ENCODE data around the gene ENG.

ENG gene

DNA sequence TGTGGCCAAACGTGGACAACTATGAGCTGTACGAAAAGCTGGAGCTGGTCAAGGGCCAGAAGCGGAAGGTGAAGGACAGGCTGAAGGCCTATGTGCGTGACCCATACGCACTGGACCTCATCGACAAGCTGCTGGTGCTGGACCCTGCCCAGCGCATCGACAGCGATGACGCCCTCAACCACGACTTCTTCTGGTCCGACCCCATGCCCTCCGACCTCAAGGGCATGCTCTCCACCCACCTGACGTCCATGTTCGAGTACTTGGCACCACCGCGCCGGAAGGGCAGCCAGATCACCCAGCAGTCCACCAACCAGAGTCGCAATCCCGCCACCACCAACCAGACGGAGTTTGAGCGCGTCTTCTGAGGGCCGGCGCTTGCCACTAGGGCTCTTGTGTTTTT, 65.3 kb downstream of the ENG start:
- peaks cover 55% of the 10 kb centered on the region for H3K4me1 ChIP-seq (ENCODE audit: insufficient read depth, low read length, poor library complexity, severe bottlenecking)
- H3K4me3 ChIP-seq (ENCODE audit: low read length, poor library complexity, severe bottlenecking): no peak overlapping the region
- peaks cover 89% of the 10 kb centered on the region for H3K79me2 ChIP-seq (ENCODE audit: insufficient read depth, low read length)
- peaks cover 59% of the 10 kb centered on the region for H3K36me3 ChIP-seq (ENCODE audit: insufficient read depth, low read length)
- H2AFZ ChIP-seq (ENCODE audit: low read length): no peak overlapping the region
- peaks cover 58% of the 10 kb centered on the region for H4K20me1 ChIP-seq (ENCODE audit: insufficient read depth, low read length, poor library complexity, severe bottlenecking)
- peaks cover 6% of the 10 kb centered on the region; the same call in 1 of the 2 replicates for H3F3A ChIP-seq (ENCODE audit: low read depth)
- peaks cover 4% of the 10 kb centered on the region for H3K27me3 ChIP-seq (ENCODE audit: insufficient read depth, low read length, poor library complexity, severe bottlenecking)
- no peak overlapping the region for H3K9ac ChIP-seq (ENCODE audit: low read depth, low read length, poor library complexity, severe bottlenecking)
- H3K9me3 ChIP-seq (ENCODE audit: insufficient read depth, low read depth, low read length): no peaks in the 10 kb centered on the region
- peak overlapping the region; percentile 99 for H3K4me2 ChIP-seq (ENCODE audit: low read depth, low read length, poor library complexity, severe bottlenecking)
- TF ChIP-seq, protein P1, sequence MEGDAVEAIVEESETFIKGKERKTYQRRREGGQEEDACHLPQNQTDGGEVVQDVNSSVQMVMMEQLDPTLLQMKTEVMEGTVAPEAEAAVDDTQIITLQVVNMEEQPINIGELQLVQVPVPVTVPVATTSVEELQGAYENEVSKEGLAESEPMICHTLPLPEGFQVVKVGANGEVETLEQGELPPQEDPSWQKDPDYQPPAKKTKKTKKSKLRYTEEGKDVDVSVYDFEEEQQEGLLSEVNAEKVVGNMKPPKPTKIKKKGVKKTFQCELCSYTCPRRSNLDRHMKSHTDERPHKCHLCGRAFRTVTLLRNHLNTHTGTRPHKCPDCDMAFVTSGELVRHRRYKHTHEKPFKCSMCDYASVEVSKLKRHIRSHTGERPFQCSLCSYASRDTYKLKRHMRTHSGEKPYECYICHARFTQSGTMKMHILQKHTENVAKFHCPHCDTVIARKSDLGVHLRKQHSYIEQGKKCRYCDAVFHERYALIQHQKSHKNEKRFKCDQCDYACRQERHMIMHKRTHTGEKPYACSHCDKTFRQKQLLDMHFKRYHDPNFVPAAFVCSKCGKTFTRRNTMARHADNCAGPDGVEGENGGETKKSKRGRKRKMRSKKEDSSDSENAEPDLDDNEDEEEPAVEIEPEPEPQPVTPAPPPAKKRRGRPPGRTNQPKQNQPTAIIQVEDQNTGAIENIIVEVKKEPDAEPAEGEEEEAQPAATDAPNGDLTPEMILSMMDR (conservative IDR thresholded peaks at IDR 0.05; ENCODE audit: low read length): no peak
- no peak for TF ChIP-seq EZH2phosphoT487 (IDR thresholded peaks at IDR 0.05; ENCODE audit: borderline replicate concordance)
- no peaks in the 10 kb centered on the region for H3K9me2 ChIP-seq (replicated peaks; ENCODE audit: low read depth, low read length)

DNA sequence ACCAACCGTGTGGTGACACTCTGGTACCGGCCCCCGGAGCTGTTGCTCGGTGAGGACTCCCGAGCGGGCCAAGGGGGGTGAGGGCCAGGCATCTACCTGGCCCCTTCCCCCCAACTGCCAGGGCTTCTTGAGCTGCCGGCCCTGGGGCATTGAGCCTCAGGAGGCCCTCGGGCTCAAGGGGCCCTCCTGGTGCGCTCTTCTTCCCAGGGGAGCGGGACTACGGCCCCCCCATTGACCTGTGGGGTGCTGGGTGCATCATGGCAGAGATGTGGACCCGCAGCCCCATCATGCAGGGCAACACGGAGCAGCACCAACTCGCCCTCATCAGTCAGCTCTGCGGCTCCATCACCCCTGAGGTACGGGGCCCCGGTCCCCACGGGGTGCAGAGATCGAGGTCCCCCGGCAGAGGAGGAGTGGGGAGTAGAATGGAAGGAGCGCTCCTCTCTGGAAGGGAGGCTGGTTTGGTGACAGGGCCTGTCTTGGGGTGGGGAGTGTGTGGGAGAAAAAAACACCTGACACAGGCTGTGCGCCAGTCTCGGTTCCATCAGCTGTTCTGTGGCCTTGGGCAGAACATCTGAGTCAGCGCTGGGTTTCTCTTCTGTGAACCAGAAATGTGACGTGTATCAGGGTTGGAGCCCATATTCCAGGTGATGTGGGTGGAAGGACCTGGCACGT, 66.0 kb downstream of the ENG start:
- H3K9me2 ChIP-seq (replicated peaks; ENCODE audit: low read depth, low read length): no peaks in the 10 kb centered on the region
- H3K36me3 ChIP-seq (ENCODE audit: insufficient read depth, low read length): peaks cover 59% of the 10 kb centered on the region
- H3K79me2 ChIP-seq (ENCODE audit: insufficient read depth, low read length): peaks cover 85% of the 10 kb centered on the region
- H3K27me3 ChIP-seq (ENCODE audit: insufficient read depth, low read length, poor library complexity, severe bottlenecking): peaks cover 4% of the 10 kb centered on the region
- H3K9me3 ChIP-seq (ENCODE audit: insufficient read depth, low read depth, low read length): no peaks in the 10 kb centered on the region
- H3K9ac ChIP-seq (ENCODE audit: low read depth, low read length, poor library complexity, severe bottlenecking): peak overlapping the region; percentile 97
- H3F3A ChIP-seq (ENCODE audit: low read depth): peaks cover 9% of the 10 kb centered on the region; the same call in 1 of the 2 replicates
- H3K4me1 ChIP-seq (ENCODE audit: insufficient read depth, low read length, poor library complexity, severe bottlenecking): peaks cover 56% of the 10 kb centered on the region
- TF ChIP-seq EZH2phosphoT487 (IDR thresholded peaks at IDR 0.05; ENCODE audit: borderline replicate concordance): no peak
- TF ChIP-seq, protein P1 (conservative IDR thresholded peaks at IDR 0.05; ENCODE audit: low read length): no peak
- peak overlapping the region; percentile 99 for H3K4me2 ChIP-seq (ENCODE audit: low read depth, low read length, poor library complexity, severe bottlenecking)
- peak overlapping the region; percentile 81 for H3K4me3 ChIP-seq (ENCODE audit: low read length, poor library complexity, severe bottlenecking)
- H2AFZ ChIP-seq (ENCODE audit: low read length): no peak overlapping the region
- peaks cover 58% of the 10 kb centered on the region for H4K20me1 ChIP-seq (ENCODE audit: insufficient read depth, low read length, poor library complexity, severe bottlenecking)

DNA sequence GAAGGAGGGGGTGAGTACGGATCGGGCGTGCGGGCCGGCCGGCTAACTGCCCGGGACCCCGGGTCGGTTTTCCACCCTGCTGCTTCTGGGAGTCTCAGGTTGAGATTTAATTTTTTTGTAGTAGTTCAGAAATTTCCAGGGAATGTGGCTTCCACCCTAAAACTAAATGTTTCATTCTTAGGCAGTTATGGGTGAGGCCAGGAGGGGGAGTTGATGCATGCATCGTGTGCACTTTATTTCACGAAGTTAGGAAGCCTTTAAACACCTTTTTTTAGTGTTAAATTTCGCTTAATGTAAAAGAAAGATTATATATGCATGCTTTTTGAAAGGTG, 67.7 kb downstream of the ENG start:
- TF ChIP-seq EZH2phosphoT487 (IDR thresholded peaks at IDR 0.05; ENCODE audit: borderline replicate concordance): no peak
- TF ChIP-seq, protein P1 (conservative IDR thresholded peaks at IDR 0.05; ENCODE audit: low read length): peak; percentile 74
- Histone ChIP-seq H3K79me2 (ENCODE audit: insufficient read depth, low read length) (peaks cover 71% of the 10 kb centered on the region), H4K20me1 (ENCODE audit: insufficient read depth, low read length, poor library complexity, severe bottlenecking) (peaks cover 52% of the 10 kb centered on the region), H2AFZ (ENCODE audit: low read length) (no peak overlapping the region), H3F3A (ENCODE audit: low read depth) (peaks cover 21% of the 10 kb centered on the region), H3K4me1 (ENCODE audit: insufficient read depth, low read length, poor library complexity, severe bottlenecking) (peaks cover 61% of the 10 kb centered on the region), H3K9me2 (replicated peaks; ENCODE audit: low read depth, low read length) (no peaks in the 10 kb centered on the region), H3K9me3 (ENCODE audit: insufficient read depth, low read depth, low read length) (no peaks in the 10 kb centered on the region), H3K9ac (ENCODE audit: low read depth, low read length, poor library complexity, severe bottlenecking) (peak overlapping the region; percentile 97), H3K4me2 (ENCODE audit: low read depth, low read length, poor library complexity, severe bottlenecking) (peak overlapping the region; percentile 99), H3K36me3 (ENCODE audit: insufficient read depth, low read length) (peaks cover 51% of the 10 kb centered on the region), H3K27me3 (ENCODE audit: insufficient read depth, low read length, poor library complexity, severe bottlenecking) (peaks cover 4% of the 10 kb centered on the region), H3K4me3 (ENCODE audit: low read length, poor library complexity, severe bottlenecking) (peak overlapping the region; percentile 81)

Data from Loucy (cell line).